Immature natural killer cell (primary cell): ENCODE results near the gene HERPUD1. TPM values are rescaled to one million over a fixed set of nuclear protein-coding genes. Genes with fewer than 3 reads are reported as not detected.
A peak's percentile ranks its signal among the peaks of the same experiment; 100 is the strongest.

ENCODE experiments used
- DNase-seq, 3 donors: peaks; one replicate each; pipeline ENCODE4 v3.0.0; 2022; ENCODE audit warnings: mixed read lengths in 1 of 3
- H3K27ac Mint-ChIP-seq, 6 donors: one replicate each; pipeline ENCODE4 v1.8.0; 2020; ENCODE audit warnings: mixed read lengths in 6 of 6, mild to moderate bottlenecking in 5 of 6, inconsistent platforms in 4 of 6, moderate library complexity in 3 of 6
- H3K27me3 Mint-ChIP-seq, 3 donors: one replicate each; pipeline ENCODE4 v1.8.0; 2020 to 2021; ENCODE audit warnings: low read depth in 3 of 3, mild to moderate bottlenecking in 3 of 3, mixed read lengths in 3 of 3, moderate library complexity in 3 of 3, inconsistent platforms in 1 of 3
- H3K36me3 Mint-ChIP-seq, 3 donors: one replicate each; pipeline ENCODE4 v1.8.0; 2020; ENCODE audit warnings: mixed read lengths in 3 of 3, inconsistent platforms in 2 of 3, mild to moderate bottlenecking in 2 of 3
- H3K4me1 Mint-ChIP-seq, 2 donors: one replicate each; pipeline ENCODE4 v1.8.0; 2020; ENCODE audit warnings: inconsistent platforms in 2 of 2, mild to moderate bottlenecking in 2 of 2, mixed read lengths in 2 of 2, moderate library complexity in 1 of 2
- H3K4me3 Mint-ChIP-seq, 5 donors: one replicate each; pipeline ENCODE4 v1.8.0; 2020; ENCODE audit warnings: mild to moderate bottlenecking in 5 of 5, mixed read lengths in 5 of 5, inconsistent platforms in 3 of 5, moderate library complexity in 3 of 5
- H3K9me3 Mint-ChIP-seq, 6 donors: one replicate each; pipeline ENCODE4 v1.8.0; 2020; ENCODE audit warnings: mild to moderate bottlenecking in 6 of 6, mixed read lengths in 6 of 6, inconsistent platforms in 4 of 6, moderate library complexity in 3 of 6
- polyA plus RNA-seq, 3 donors: library from polyadenylated mRNA; unstranded; fragments of 300-500 nt; fragmentation: Illumina TruSeq; gene quantifications; one replicate each; pipeline ENCODE4 v1.2.3, GENCODE V29; 2021

HERPUD1 gene
- polyA plus RNA-seq, 3 donors from 2014 or later = 89.0 to 157 (median 120) TPM

- no peak overlapping the region for H3K27ac Mint-ChIP-seq
- H3K36me3 Mint-ChIP-seq = no peaks in the 10 kb centered on the region
- no peak for DNase-seq
- H3K27me3 Mint-ChIP-seq = peaks cover 0 to 5% (median 5%) of the 10 kb centered on the region in 3 donors
- H3K9me3 Mint-ChIP-seq = no peaks in the 10 kb centered on the region
- H3K4me3 Mint-ChIP-seq = no peak overlapping the region
- peaks cover 7 to 13% of the 10 kb centered on the region in 2 donors for H3K4me1 Mint-ChIP-seq
Observed at GRCh38 chr16:56896244-56896643, 35.7 kb upstream of the HERPUD1 start.

DNA sequence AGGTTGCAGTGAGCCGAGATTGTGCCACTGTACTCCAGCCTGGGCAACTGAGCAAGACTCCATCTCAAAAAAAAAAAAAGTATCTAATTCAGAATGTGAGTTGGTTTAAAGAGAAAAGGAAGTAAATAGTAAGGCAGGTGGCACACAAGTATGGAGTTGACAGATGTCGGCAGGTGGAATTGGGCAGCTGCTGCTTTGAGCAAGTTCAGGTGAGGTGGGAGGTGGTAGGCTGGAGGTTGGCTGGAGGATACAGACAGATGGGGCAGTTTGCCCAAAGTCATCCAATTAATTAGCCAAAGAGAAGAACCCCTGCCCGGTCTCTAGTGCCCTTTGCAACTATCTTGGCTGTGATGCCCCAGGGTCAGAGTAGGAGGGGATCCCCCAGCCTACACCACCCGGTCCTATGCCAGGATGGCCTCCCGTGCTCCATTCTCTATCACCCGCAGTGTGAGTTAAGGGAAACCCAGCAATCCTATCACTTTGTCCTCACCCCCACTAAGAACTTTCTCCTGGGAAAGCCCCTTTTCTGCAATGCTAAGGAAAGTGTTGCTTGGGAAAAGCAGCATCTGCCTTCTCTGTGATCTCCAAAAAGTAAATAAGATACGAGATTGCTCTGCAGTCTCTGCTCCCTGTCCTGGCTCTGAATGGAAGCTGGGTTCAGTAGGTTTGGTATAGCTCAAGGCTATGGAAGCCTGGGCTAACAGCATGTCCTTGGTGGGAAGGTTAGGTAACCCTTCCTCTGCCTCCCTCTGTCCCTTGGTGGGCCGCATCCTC lies 34.7 kb upstream of the HERPUD1 start:
- H3K4me1 Mint-ChIP-seq = peaks cover 7 to 13% of the 10 kb centered on the region in 2 donors
- H3K36me3 Mint-ChIP-seq = no peaks in the 10 kb centered on the region
- H3K27me3 Mint-ChIP-seq = peaks cover 0 to 5% (median 5%) of the 10 kb centered on the region in 3 donors
- DNase-seq = no peak
- H3K9me3 Mint-ChIP-seq = no peaks in the 10 kb centered on the region
- no peak overlapping the region for H3K27ac Mint-ChIP-seq
- no peak overlapping the region for H3K4me3 Mint-ChIP-seq

DNA sequence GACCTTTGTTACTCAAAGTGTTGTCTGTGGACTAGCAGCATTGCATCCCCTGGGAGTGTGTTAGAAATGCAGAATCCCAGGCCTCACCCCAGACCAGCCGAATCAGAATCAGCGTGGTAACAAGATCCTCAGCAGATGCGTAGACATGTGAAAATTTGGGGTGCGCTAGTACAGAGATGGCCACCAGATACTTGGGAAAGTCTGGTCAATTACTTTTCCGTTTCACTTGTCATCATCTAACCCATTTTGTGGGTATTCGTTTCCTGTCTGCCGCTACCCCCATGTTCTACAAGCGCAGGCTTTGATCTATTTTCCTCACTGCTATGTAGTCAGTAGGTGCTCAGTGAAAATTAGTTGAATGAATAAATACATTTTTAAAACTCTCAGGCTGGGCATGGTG lies 33.1 kb upstream of the HERPUD1 start:
- no peak for DNase-seq
- Mint-ChIP-seq H3K4me3 (no peak overlapping the region), H3K4me1 (peaks cover 7 to 13% of the 10 kb centered on the region in 2 donors), H3K9me3 (no peaks in the 10 kb centered on the region), H3K27ac (no peak overlapping the region), H3K36me3 (no peaks in the 10 kb centered on the region), H3K27me3 (peaks cover 0 to 5% (median 5%) of the 10 kb centered on the region in 3 donors)

GRCh38 chr16:56903866-56904265 lies 28.1 kb upstream of the HERPUD1 start:
- Mint-ChIP-seq H3K9me3 (no peaks in the 10 kb centered on the region), H3K27me3 (peaks cover 0 to 4% (median 2%) of the 10 kb centered on the region in 3 donors), H3K4me3 (no peak overlapping the region), H3K36me3 (no peaks in the 10 kb centered on the region), H3K4me1 (peaks cover 3 to 9% of the 10 kb centered on the region in 2 donors), H3K27ac (no peak overlapping the region)
- no peak for DNase-seq

GRCh38 chr16:56907401-56907800 lies 24.5 kb upstream of the HERPUD1 start:
- Mint-ChIP-seq H3K9me3 (no peaks in the 10 kb centered on the region), H3K4me3 (no peak overlapping the region), H3K36me3 (no peaks in the 10 kb centered on the region), H3K4me1 (no peaks in the 10 kb centered on the region), H3K27me3 (peaks cover 0 to 6% (median 0%) of the 10 kb centered on the region in 3 donors), H3K27ac (no peak overlapping the region)
- DNase-seq = no peak

GRCh38 chr16:56909527-56909979 lies 22.4 kb upstream of the HERPUD1 start:
- no peak overlapping the region for H3K4me3 Mint-ChIP-seq
- H3K4me1 Mint-ChIP-seq = no peaks in the 10 kb centered on the region
- no peaks in the 10 kb centered on the region for H3K9me3 Mint-ChIP-seq
- no peak for DNase-seq
- peaks cover under 1 to 8% (median 3%) of the 10 kb centered on the region in 3 donors for H3K27me3 Mint-ChIP-seq
- H3K27ac Mint-ChIP-seq = no peak overlapping the region
- H3K36me3 Mint-ChIP-seq = no peaks in the 10 kb centered on the region

DNA sequence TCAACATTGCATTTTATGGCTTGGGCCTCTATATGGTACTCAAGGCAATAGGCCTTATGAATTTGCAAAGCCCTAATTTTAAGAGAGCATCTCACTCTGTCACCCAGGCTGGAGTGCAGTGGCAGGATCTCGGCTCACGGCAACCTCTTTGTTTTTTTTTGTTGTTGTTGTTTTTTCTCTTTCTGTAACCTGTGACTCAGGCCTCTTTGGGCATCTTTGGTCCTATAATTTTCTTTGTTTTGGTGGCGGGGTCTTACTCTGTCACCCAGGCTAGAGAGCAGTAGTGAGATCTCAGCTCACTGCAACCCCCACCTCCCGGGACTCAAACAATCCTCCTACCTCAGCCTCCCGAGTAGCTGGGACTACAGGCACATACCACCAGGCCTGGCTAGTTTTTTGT lies 21.8 kb upstream of the HERPUD1 start:
- H3K36me3 Mint-ChIP-seq = no peaks in the 10 kb centered on the region
- H3K4me1 Mint-ChIP-seq = no peaks in the 10 kb centered on the region
- no peak overlapping the region for H3K4me3 Mint-ChIP-seq
- DNase-seq = no peak
- no peak overlapping the region for H3K27ac Mint-ChIP-seq
- H3K9me3 Mint-ChIP-seq = no peaks in the 10 kb centered on the region
- H3K27me3 Mint-ChIP-seq = peaks cover 2 to 8% (median 3%) of the 10 kb centered on the region in 3 donors

GRCh38 chr16:56910654-56911539 lies 21.0 kb upstream of the HERPUD1 start:
- Mint-ChIP-seq H3K9me3 (no peaks in the 10 kb centered on the region), H3K27ac (no peak overlapping the region), H3K4me3 (no peak overlapping the region), H3K36me3 (no peaks in the 10 kb centered on the region), H3K27me3 (peaks cover 2 to 8% (median 4%) of the 10 kb centered on the region in 3 donors), H3K4me1 (no peaks in the 10 kb centered on the region)
- no peak for DNase-seq

- Mint-ChIP-seq H3K36me3 (no peaks in the 10 kb centered on the region), H3K27ac (no peak overlapping the region), H3K4me1 (peaks cover 5 to 6% of the 10 kb centered on the region in 2 donors), H3K9me3 (no peaks in the 10 kb centered on the region), H3K4me3 (no peak overlapping the region), H3K27me3 (peaks cover 2 to 8% (median 5%) of the 10 kb centered on the region in 3 donors)
- no peak for DNase-seq
Observed at GRCh38 chr16:56911771-56912571, 20.0 kb upstream of the HERPUD1 start.

DNA sequence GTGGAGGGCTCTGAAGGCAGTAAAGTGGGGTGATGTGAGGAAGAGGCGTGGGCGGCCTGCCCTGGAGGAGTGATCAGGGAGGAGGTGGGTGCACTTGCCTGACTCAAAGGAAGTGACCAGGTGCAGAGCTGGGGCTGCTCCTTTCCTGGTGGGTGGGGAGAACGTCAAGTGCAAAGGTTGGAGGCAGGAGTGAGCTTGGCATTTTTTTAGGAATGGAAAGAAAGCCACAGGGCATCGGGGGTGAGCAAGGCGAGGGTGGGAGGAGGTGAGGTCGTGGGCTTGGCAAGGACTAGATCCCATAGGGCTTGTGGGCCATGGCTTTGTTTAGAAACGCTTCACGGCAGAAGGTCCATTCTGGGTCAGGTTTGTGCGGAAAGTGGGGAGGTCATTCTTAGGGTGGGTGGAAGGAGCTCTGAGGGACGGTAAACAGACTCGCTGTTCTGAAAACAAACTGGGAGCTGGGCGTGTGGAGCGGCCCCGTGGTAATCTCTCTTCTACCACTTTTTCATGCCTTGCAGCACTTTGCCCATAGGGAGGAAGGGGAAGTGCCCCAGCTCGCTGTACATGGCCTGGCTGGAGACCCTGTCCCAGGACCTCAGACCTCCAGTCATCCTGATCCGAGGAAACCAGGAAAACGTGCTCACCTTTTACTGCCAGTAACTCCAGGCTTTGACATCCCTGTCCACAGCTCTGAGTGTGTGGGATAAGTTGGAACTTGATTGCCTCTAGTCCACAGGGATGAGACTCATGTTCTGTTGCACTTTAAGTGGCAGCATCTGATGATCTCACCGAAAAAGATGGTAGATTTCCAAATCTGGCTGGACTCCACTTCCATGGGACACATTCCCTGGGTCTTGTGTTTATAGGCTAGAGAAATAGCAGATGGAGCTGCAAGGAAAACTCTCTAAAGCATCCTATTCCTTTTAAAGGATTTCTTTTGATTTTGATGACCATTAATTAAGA lies 18.9 kb upstream of the HERPUD1 start:
- Mint-ChIP-seq H3K36me3 (peaks cover 0 to 4% (median 0%) of the 10 kb centered on the region in 3 donors), H3K27me3 (peaks cover 4 to 6% (median 5%) of the 10 kb centered on the region in 3 donors), H3K4me1 (peaks cover 12 to 14% of the 10 kb centered on the region in 2 donors), H3K9me3 (no peaks in the 10 kb centered on the region), H3K4me3 (no peak overlapping the region), H3K27ac (no peak overlapping the region)
- no peak for DNase-seq

DNA sequence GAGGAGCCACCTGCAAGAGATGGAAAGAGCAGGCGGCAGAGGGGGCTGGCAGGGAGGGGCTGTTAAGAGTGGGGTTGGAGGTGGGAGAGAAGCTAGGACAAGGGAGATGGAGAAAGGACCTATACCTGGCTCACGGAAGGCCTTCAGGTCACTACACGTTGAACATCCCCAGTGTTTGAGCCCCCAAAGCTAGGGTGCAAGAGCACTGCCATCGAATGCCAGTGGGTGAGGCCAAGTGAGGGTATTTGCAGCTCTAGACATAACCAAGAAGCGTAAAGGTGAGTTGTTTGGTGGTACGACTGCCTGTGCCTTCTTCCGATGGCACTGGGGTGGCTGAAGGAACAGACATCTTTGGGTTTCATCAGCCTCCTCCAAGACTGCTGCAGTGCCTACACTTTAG lies 17.0 kb upstream of the HERPUD1 start:
- Mint-ChIP-seq H3K27me3 (peaks cover 5 to 12% (median 9%) of the 10 kb centered on the region in 3 donors), H3K4me3 (no peak overlapping the region), H3K9me3 (no peaks in the 10 kb centered on the region), H3K36me3 (peaks cover 0 to 4% (median 0%) of the 10 kb centered on the region in 3 donors), H3K27ac (peak overlapping the region in 1 of 6 donors; percentile 55), H3K4me1 (peaks cover 12 to 14% of the 10 kb centered on the region in 2 donors)
- DNase-seq = no peak

GRCh38 chr16:56915336-56916119 lies 16.4 kb upstream of the HERPUD1 start:
- DNase-seq = no peak
- Mint-ChIP-seq H3K4me1 (peaks cover 12 to 14% of the 10 kb centered on the region in 2 donors), H3K4me3 (no peak overlapping the region), H3K27me3 (peaks cover 5 to 14% (median 9%) of the 10 kb centered on the region in 3 donors), H3K27ac (no peak overlapping the region), H3K36me3 (peaks cover 0 to 4% (median 0%) of the 10 kb centered on the region in 3 donors), H3K9me3 (no peaks in the 10 kb centered on the region)
